Left renal pelvis (tissue), 4 donors: ENCODE measurements around the gene EPHB1. TPM values are rescaled to one million over a fixed set of nuclear protein-coding genes. Genes with fewer than 3 reads are reported as not detected.
"Not testable (repeated sequence)": the region's sequence is repeated elsewhere in the genome, so short reads cannot be mapped to it uniquely, and the experiment has no call there.

Experiments used
- DNase-seq, 4 donors: peaks; one replicate each; pipeline ENCODE4 v3.0.0-alpha.2; 2013; ENCODE audit warnings: low read depth in 4 of 4, low spot score in 3 of 4
- polyA plus RNA-seq, 4 donors: library from polyadenylated mRNA; unstranded; fragments of 120-200 nt; gene quantifications; one replicate each; pipeline ENCODE4 v1.2.1, GENCODE V29; 2013; ENCODE audit not compliant: insufficient read length in 4 of 4

EPHB1 gene
- polyA plus RNA-seq, 4 donors: 3.6 to 5.8 (median 5.4) TPM

GRCh38 chr3:135224815-135225362 lies 429.8 kb downstream of the EPHB1 start:
- no peak for DNase-seq

GRCh38 chr3:135226057-135226456 lies 431.0 kb downstream of the EPHB1 start:
- no peak for DNase-seq

GRCh38 chr3:135228201-135228600 lies 433.1 kb downstream of the EPHB1 start:
- no peak for DNase-seq

GRCh38 chr3:135229018-135229495 lies 434.0 kb downstream of the EPHB1 start:
- DNase-seq: no peak

GRCh38 chr3:135231737-135232136 lies 436.7 kb downstream of the EPHB1 start:
- DNase-seq: no peak

- no peak for DNase-seq
Measured at GRCh38 chr3:135232226-135232625, 437.2 kb downstream of the EPHB1 start.

GRCh38 chr3:135233476-135233875 lies 438.4 kb downstream of the EPHB1 start:
- not testable (repeated sequence) for DNase-seq

- no peak for DNase-seq
Measured at GRCh38 chr3:135235541-135235940, 440.5 kb downstream of the EPHB1 start.

- DNase-seq: no peak
Measured at GRCh38 chr3:135237371-135238143, 442.5 kb downstream of the EPHB1 start.

GRCh38 chr3:135238236-135238830 lies 443.3 kb downstream of the EPHB1 start:
- no peak for DNase-seq

- DNase-seq: no peak
Measured at GRCh38 chr3:135238871-135239614, 444.0 kb downstream of the EPHB1 start.

GRCh38 chr3:135239615-135239884 lies 444.5 kb downstream of the EPHB1 start:
- DNase-seq: no peak

GRCh38 chr3:135240426-135240825 lies 445.4 kb downstream of the EPHB1 start:
- no peak for DNase-seq

- no peak for DNase-seq
Measured at GRCh38 chr3:135242285-135242684, 447.2 kb downstream of the EPHB1 start.

GRCh38 chr3:135243616-135244015 lies 448.6 kb downstream of the EPHB1 start:
- DNase-seq: no peak

GRCh38 chr3:135246027-135246426 lies 451.0 kb downstream of the EPHB1 start:
- no peak for DNase-seq

GRCh38 chr3:135248213-135248612 lies 453.2 kb downstream of the EPHB1 start:
- no peak for DNase-seq

GRCh38 chr3:135249186-135249585 lies 454.1 kb downstream of the EPHB1 start:
- no peak for DNase-seq

GRCh38 chr3:135258916-135259315 lies 463.9 kb downstream of the EPHB1 start:
- DNase-seq: no peak

- no peak for DNase-seq
Measured at GRCh38 chr3:135260025-135260424, 465.0 kb downstream of the EPHB1 start.

- no peak for DNase-seq
Measured at GRCh38 chr3:135261214-135261775, 466.2 kb downstream of the EPHB1 start.
